Peyer's patch (tissue), 4 donors: ENCODE results near the gene TRERF1. TPM values are rescaled to one million over a fixed set of nuclear protein-coding genes. Genes with fewer than 3 reads are reported as not detected.

Experiments used
- DNase-seq, 3 donors: peaks; one replicate each; pipeline ENCODE4 v3.0.0-alpha.2; 2017 to 2019
- H3K27ac ChIP-seq, 4 donors: fragments of 200-600 bp; sonication (generic); one replicate each; pipeline ENCODE4 v1.5.1; 2016 to 2019
- H3K27me3 ChIP-seq, 2 donors: fragments of 200-600 bp; sonication (generic); one replicate each; pipeline ENCODE4 v1.5.1; 2019
- H3K36me3 ChIP-seq, 3 donors: fragments of 200-600 bp; sonication (generic); one replicate each; pipeline ENCODE4 v1.5.1; 2016 to 2019
- H3K4me1 ChIP-seq, 4 donors: fragments of 200-600 bp; sonication (generic); one replicate each; pipeline ENCODE4 v1.5.1; 2016 to 2019
- H3K4me3 ChIP-seq, 4 donors: fragments of 200-600 bp; sonication (generic); 1 replicate in 3 of 4; 2 replicates in 1 of 4; pipeline ENCODE4 v1.5.1; 2016 to 2019; ENCODE audit warnings: mild to moderate bottlenecking in 1 of 4
- H3K9me3 ChIP-seq, 4 donors: fragments of 200-600 bp; sonication (generic); one replicate each; pipeline ENCODE4 v1.5.1; 2016 to 2019; ENCODE audit warnings: mild to moderate bottlenecking in 1 of 4
- POLR2A ChIP-seq, 2 donors: fragments of 450-650 bp; IDR thresholded peaks; one replicate each; pipeline ENCODE4 v1.5.1; 2017; ENCODE audit warnings: antibody characterized with exemption in 2 of 2, mild to moderate bottlenecking in 2 of 2, moderate library complexity in 2 of 2
- total RNA-seq, 4 donors: library from RNA; depleted of rRNA; stranded (reverse); fragments of >200 nt; gene quantifications; one replicate each; pipeline ENCODE4 v1.1.0, GENCODE V29; 2016
- TF ChIP-seq, protein P1 (sequence below), 6 experiments: fragments of 450-650 bp in 4 of 6; fragments of 200-600 bp in 2 of 6; sonication (generic) in 1 of 6; IDR thresholded peaks; one replicate each; pipeline ENCODE4 v1.5.1; 2017 to 2019; ENCODE audit warnings: antibody characterized with exemption in 6 of 6, mild to moderate bottlenecking in 3 of 6, moderate library complexity in 1 of 6

The TRERF1 gene
- total RNA-seq, 4 donors from 2014 or later = 4.6 to 28.1 (median 8.5) TPM

- TF ChIP-seq, protein P1, sequence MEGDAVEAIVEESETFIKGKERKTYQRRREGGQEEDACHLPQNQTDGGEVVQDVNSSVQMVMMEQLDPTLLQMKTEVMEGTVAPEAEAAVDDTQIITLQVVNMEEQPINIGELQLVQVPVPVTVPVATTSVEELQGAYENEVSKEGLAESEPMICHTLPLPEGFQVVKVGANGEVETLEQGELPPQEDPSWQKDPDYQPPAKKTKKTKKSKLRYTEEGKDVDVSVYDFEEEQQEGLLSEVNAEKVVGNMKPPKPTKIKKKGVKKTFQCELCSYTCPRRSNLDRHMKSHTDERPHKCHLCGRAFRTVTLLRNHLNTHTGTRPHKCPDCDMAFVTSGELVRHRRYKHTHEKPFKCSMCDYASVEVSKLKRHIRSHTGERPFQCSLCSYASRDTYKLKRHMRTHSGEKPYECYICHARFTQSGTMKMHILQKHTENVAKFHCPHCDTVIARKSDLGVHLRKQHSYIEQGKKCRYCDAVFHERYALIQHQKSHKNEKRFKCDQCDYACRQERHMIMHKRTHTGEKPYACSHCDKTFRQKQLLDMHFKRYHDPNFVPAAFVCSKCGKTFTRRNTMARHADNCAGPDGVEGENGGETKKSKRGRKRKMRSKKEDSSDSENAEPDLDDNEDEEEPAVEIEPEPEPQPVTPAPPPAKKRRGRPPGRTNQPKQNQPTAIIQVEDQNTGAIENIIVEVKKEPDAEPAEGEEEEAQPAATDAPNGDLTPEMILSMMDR (IDR thresholded peaks at IDR 0.05) = no peak
- TF ChIP-seq POLR2A (IDR thresholded peaks at IDR 0.05) = no peak
- H3K4me3 ChIP-seq = no peak overlapping the region
- H3K27ac ChIP-seq = no peak overlapping the region
- DNase-seq = no peak
- no peaks in the 10 kb centered on the region for H3K9me3 ChIP-seq
- H3K36me3 ChIP-seq = no peaks in the 10 kb centered on the region
- no peaks in the 10 kb centered on the region for H3K4me1 ChIP-seq
- no peaks in the 10 kb centered on the region for H3K27me3 ChIP-seq
These were observed 266.1 kb downstream of the TRERF1 start for GRCh38 chr6:42185597-42185996.

- no peaks in the 10 kb centered on the region for H3K36me3 ChIP-seq
- TF ChIP-seq, protein P1 (IDR thresholded peaks at IDR 0.05) = no peak
- TF ChIP-seq POLR2A (IDR thresholded peaks at IDR 0.05) = no peak
- no peak overlapping the region for H3K4me3 ChIP-seq
- no peaks in the 10 kb centered on the region for H3K27me3 ChIP-seq
- no peak overlapping the region for H3K27ac ChIP-seq
- peak in 1 of 3 donors; percentile 19 for DNase-seq
- H3K4me1 ChIP-seq = no peaks in the 10 kb centered on the region
- H3K9me3 ChIP-seq = no peaks in the 10 kb centered on the region
These were observed 267.3 kb downstream of the TRERF1 start for GRCh38 chr6:42184475-42184874.

GRCh38 chr6:42182101-42182500 is 269.6 kb downstream of the TRERF1 start:
- Histone ChIP-seq H3K4me1 (peaks cover 0 to 6% (median 0%) of the 10 kb centered on the region in 4 donors), H3K27ac (no peak overlapping the region), H3K4me3 (no peak overlapping the region), H3K9me3 (no peaks in the 10 kb centered on the region), H3K27me3 (no peaks in the 10 kb centered on the region), H3K36me3 (no peaks in the 10 kb centered on the region)
- peak in 1 of 3 donors; percentile 65 for DNase-seq
- no peak for TF ChIP-seq POLR2A (IDR thresholded peaks at IDR 0.05)
- TF ChIP-seq, protein P1 (IDR thresholded peaks at IDR 0.05) = no peak

DNA sequence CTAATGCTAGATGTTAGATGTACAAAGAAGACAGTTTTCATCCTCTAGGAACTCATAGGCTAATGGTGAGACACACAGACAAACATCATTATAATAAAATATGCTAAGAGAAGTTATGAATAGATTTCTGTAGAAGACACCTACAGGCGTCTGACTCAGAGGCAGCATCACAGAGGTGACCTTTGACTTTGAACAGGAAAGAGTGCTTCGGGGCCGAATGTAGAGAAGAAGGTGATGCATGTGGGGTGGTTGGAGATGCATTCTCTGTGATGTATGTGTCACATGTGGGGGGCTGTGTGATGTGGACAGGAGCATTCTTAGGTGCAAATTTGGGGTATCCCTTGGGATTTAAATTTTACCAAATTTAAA is 271.8 kb downstream of the TRERF1 start:
- Histone ChIP-seq H3K36me3 (no peaks in the 10 kb centered on the region), H3K27ac (no peak overlapping the region), H3K4me3 (no peak overlapping the region), H3K27me3 (no peaks in the 10 kb centered on the region), H3K4me1 (peaks cover 0 to 6% (median 0%) of the 10 kb centered on the region in 4 donors), H3K9me3 (no peaks in the 10 kb centered on the region)
- TF ChIP-seq POLR2A (IDR thresholded peaks at IDR 0.05) = no peak
- TF ChIP-seq, protein P1 (IDR thresholded peaks at IDR 0.05) = no peak
- DNase-seq = peak in 1 of 3 donors; percentile 71

GRCh38 chr6:42179261-42179944 is 272.3 kb downstream of the TRERF1 start:
- Histone ChIP-seq H3K27ac (no peak overlapping the region), H3K4me1 (peaks cover 0 to 6% (median 0%) of the 10 kb centered on the region in 4 donors), H3K9me3 (no peaks in the 10 kb centered on the region), H3K27me3 (no peaks in the 10 kb centered on the region), H3K36me3 (no peaks in the 10 kb centered on the region), H3K4me3 (no peak overlapping the region)
- DNase-seq = no peak
- TF ChIP-seq, protein P1 (IDR thresholded peaks at IDR 0.05) = no peak
- TF ChIP-seq POLR2A (IDR thresholded peaks at IDR 0.05) = no peak
